Nephron progenitor cell (in vitro differentiated cells): ENCODE results near the gene IL23A.

Experiments
- DNase-seq: peaks from one replicate; pipeline ENCODE4 v3.0.0; 2021
- H3K27ac Mint-ChIP-seq: 2 replicates; pipeline ENCODE4 v1.8.0; 2021; ENCODE audit warnings: mild to moderate bottlenecking, moderate library complexity, mixed read lengths
- H3K27me3 Mint-ChIP-seq: 2 replicates; pipeline ENCODE4 v1.8.0; 2021; ENCODE audit warnings: mild to moderate bottlenecking, low read depth, mixed read lengths; ENCODE audit not compliant: poor library complexity
- H3K36me3 Mint-ChIP-seq: 2 replicates; pipeline ENCODE4 v1.8.0; 2021; ENCODE audit warnings: low read depth, mixed read lengths
- H3K4me1 Mint-ChIP-seq: 2 replicates; pipeline ENCODE4 v1.8.0; 2021; ENCODE audit warnings: mixed read lengths
- H3K4me3 Mint-ChIP-seq: 2 replicates; pipeline ENCODE4 v1.8.0; 2021; ENCODE audit warnings: mild to moderate bottlenecking, moderate library complexity, mixed read lengths
- H3K9me3 Mint-ChIP-seq: 2 replicates; pipeline ENCODE4 v1.8.0; 2021; ENCODE audit warnings: mild to moderate bottlenecking, moderate library complexity, mixed read lengths
- TF ChIP-seq, protein P1 (sequence below): fragments of 200-600 bp; sonication (generic); IDR thresholded peaks from 2 replicates; pipeline ENCODE4 v1.5.0; 2021; ENCODE audit warnings: antibody characterized with exemption

The IL23A gene

GRCh38 chr12:56307221-56307965, 31.3 kb upstream of the IL23A start:
- DNase-seq, result no peak
- Mint-ChIP-seq H3K27me3 (no peaks in the 10 kb centered on the region), H3K36me3 (peaks cover 44% of the 10 kb centered on the region), H3K4me1 (peaks cover 5% of the 10 kb centered on the region), H3K9me3 (no peaks in the 10 kb centered on the region), H3K4me3 (no peak overlapping the region), H3K27ac (no peak overlapping the region)
- TF ChIP-seq, protein P1, sequence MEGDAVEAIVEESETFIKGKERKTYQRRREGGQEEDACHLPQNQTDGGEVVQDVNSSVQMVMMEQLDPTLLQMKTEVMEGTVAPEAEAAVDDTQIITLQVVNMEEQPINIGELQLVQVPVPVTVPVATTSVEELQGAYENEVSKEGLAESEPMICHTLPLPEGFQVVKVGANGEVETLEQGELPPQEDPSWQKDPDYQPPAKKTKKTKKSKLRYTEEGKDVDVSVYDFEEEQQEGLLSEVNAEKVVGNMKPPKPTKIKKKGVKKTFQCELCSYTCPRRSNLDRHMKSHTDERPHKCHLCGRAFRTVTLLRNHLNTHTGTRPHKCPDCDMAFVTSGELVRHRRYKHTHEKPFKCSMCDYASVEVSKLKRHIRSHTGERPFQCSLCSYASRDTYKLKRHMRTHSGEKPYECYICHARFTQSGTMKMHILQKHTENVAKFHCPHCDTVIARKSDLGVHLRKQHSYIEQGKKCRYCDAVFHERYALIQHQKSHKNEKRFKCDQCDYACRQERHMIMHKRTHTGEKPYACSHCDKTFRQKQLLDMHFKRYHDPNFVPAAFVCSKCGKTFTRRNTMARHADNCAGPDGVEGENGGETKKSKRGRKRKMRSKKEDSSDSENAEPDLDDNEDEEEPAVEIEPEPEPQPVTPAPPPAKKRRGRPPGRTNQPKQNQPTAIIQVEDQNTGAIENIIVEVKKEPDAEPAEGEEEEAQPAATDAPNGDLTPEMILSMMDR, result no peak

- Mint-ChIP-seq H3K36me3 (peaks cover 44% of the 10 kb centered on the region), H3K27ac (no peak overlapping the region), H3K9me3 (no peaks in the 10 kb centered on the region), H3K4me3 (no peak overlapping the region), H3K27me3 (no peaks in the 10 kb centered on the region), H3K4me1 (no peaks in the 10 kb centered on the region)
- DNase-seq, result no peak
- TF ChIP-seq, protein P1, result no peak
Measured at GRCh38 chr12:56308714-56309113, 30.0 kb upstream of the IL23A start.

- Mint-ChIP-seq H3K36me3 (peaks cover 39% of the 10 kb centered on the region), H3K9me3 (no peaks in the 10 kb centered on the region), H3K4me1 (peaks cover 13% of the 10 kb centered on the region), H3K27me3 (no peaks in the 10 kb centered on the region), H3K27ac (no peak overlapping the region), H3K4me3 (no peak overlapping the region)
- TF ChIP-seq, protein P1, result no peak
- DNase-seq, result no peak
Measured at GRCh38 chr12:56311003-56311402, 27.7 kb upstream of the IL23A start.

DNA sequence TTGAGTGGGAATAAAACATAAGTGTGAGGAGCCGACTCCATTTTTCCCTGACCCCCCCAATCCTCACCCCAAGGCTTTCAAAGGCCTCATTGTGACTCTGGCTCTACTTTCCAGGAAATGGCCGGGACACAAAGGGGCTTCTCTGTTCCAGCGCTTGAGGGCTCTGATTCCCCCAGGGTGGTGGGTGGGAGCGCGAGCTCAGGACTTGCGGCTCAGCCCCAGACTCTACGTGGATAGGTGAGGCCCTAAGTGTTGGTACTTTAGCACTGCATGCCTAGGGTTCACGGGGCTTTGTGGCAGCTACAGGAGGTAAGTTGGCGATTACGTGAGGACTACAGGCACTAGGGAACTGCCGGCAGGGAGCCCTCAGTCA, 23.4 kb upstream of the IL23A start:
- peak; percentile 25 for DNase-seq
- peak overlapping the region; percentile 98 for H3K4me3 Mint-ChIP-seq
- peaks cover 18% of the 10 kb centered on the region for H3K4me1 Mint-ChIP-seq
- H3K9me3 Mint-ChIP-seq, result no peaks in the 10 kb centered on the region
- H3K36me3 Mint-ChIP-seq, result peaks cover 30% of the 10 kb centered on the region
- peak overlapping the region; percentile 99 for H3K27ac Mint-ChIP-seq
- no peaks in the 10 kb centered on the region for H3K27me3 Mint-ChIP-seq
- TF ChIP-seq, protein P1, result no peak

DNA sequence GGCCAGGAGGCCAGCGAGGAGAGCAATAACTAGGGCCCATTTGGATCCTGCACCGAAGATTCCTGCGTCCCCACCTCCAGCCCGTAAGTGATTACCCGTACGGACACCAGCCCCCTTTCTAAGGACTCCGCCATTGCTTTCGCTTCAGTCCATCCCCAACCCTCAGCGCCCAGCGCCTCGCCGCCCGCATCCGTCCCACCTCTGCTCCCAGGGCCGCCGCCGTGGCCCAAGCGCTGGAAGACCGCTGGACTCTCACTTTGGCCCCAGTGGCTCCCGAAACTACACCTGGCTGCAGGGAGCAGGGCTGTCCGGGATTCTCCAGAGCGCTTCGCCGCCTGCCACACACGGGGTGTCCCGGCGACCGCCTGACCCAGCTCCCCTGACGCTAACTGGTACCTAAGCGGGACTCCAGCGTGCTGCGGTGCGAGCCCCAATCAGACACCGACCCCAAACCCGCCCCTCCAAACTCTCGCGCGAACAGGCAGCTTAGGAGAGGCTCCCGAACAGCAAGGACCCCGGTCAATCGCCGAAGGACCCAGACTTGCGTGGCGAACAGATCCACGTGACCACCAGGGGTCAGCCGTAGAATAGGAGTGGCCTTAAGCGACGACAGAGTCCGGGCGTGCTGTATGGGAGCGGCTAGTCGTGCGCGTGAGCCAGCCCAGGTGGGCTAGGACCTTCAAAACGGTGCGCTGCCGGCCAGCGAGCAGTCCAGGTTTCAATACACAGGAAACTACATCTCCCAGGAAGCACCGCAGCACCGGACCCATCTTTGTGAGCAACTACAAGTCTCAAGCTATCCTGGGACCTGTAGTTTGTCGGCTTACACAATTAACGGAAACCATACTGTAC, 22.8 kb upstream of the IL23A start, which contains the start of gene CNPY2:
Gene CNPY2, minus strand, starts transcription at position 367 of the 852 bp plus-strand sequence. CDS start 771 bp downstream, outside the sequence.
- H3K4me3 Mint-ChIP-seq, result peak within 1 kb of the TSS; percentile 98
- no peaks in the 10 kb centered on the region for H3K27me3 Mint-ChIP-seq
- peaks cover 24% of the 10 kb centered on the region for H3K36me3 Mint-ChIP-seq
- TF ChIP-seq, protein P1, result no peak
- DNase-seq, result peak; percentile 95
- no peaks in the 10 kb centered on the region for H3K9me3 Mint-ChIP-seq
- H3K4me1 Mint-ChIP-seq, result peaks cover 18% of the 10 kb centered on the region
- peak within 1 kb of the TSS; percentile 99 for H3K27ac Mint-ChIP-seq
